Hematopoietic multipotent progenitor cell treated with erythropoietin and hydrocortisone succinate and interleukin-3 and kit ligand, for 4 days (in vitro differentiated cells): Measurements from ENCODE around the gene SPTLC2.

Experiments
- DNase-seq: peaks from one replicate; pipeline ENCODE4 v3.0.0-alpha.2; 2015

The SPTLC2 gene

GRCh38 chr14:77458249-77458950 is 158.0 kb downstream of the SPTLC2 start:
- DNase-seq: peak; percentile 92

- peak; percentile 100 for DNase-seq
These were observed 158.8 kb downstream of the SPTLC2 start, which contains the start of the genes AHSA1 and VIPAS39 for GRCh38 chr14:77457522-77458248. TSS of gene AHSA1 (plus strand) at chr14:77458093. CDS start at chr14:77458190, 97 bp downstream. TSS of gene VIPAS39 (minus strand) at chr14:77457601. CDS start at chr14:77454102, 3,499 bp downstream.

GRCh38 chr14:77457115-77457521 is 159.3 kb downstream of the SPTLC2 start:
- no peak for DNase-seq
